DND-41 (cell line): ENCODE data around the gene ZNF71.

Source experiments
- ATAC-seq: fragments of 200-7000 bp; cut with Tn5 transposase; 3 replicates; pipeline ENCODE4 v1.9.1; 2021; ENCODE audit warnings: low read depth; ENCODE audit not compliant: insufficient read depth
- DNase-seq: peaks from one replicate; pipeline ENCODE4 v3.0.0-alpha.2; 2020
- H2AFZ ChIP-seq: 2 replicates; pipeline ENCODE4 v1.6.0; 2012; ENCODE audit warnings: low read depth, low read length
- H3K27ac ChIP-seq: 2 replicates; pipeline ENCODE4 v1.5.1; 2012; ENCODE audit warnings: low read length, inconsistent platforms
- H3K27me3 ChIP-seq: fragments of 200-600 bp; sonication (generic); 2 replicates; pipeline ENCODE4 v1.6.0; 2012; ENCODE audit warnings: low read length, mild to moderate bottlenecking, inconsistent platforms; ENCODE audit not compliant: insufficient read depth, poor library complexity
- H3K36me3 ChIP-seq: 2 replicates; pipeline ENCODE4 v1.5.1; 2012; ENCODE audit warnings: low read length, inconsistent platforms; ENCODE audit not compliant: insufficient read depth
- H3K4me1 ChIP-seq: 2 replicates; pipeline ENCODE4 v1.5.1; 2012; ENCODE audit warnings: mild to moderate bottlenecking, low read length; ENCODE audit not compliant: insufficient read depth
- H3K4me2 ChIP-seq: 2 replicates; pipeline ENCODE4 v1.6.0; 2012; ENCODE audit warnings: mild to moderate bottlenecking, moderate library complexity, low read length, inconsistent platforms; ENCODE audit not compliant: insufficient read depth
- H3K4me3 ChIP-seq, 2 experiments: fragments of 200-600 bp in 1 of 2; shearing (Covaris generic) in 1 of 2; 2 replicates each; pipeline ENCODE4 v1.5.1; 2012 to 2016; ENCODE audit warnings: inconsistent platforms in 2 of 2, low read length in 2 of 2, mild to moderate bottlenecking in 2 of 2, low read depth in 1 of 2, moderate library complexity in 1 of 2
- H3K79me2 ChIP-seq: 2 replicates; pipeline ENCODE4 v1.6.0; 2012; ENCODE audit warnings: low read length, inconsistent platforms; ENCODE audit not compliant: insufficient read depth
- H3K9ac ChIP-seq: 2 replicates; pipeline ENCODE4 v1.6.0; 2012; ENCODE audit warnings: low read depth, mild to moderate bottlenecking, inconsistent platforms, low read length, moderate library complexity
- H3K9me3 ChIP-seq: 2 replicates; pipeline ENCODE4 v1.5.1; 2012; ENCODE audit warnings: low read length, moderate library complexity, mild to moderate bottlenecking, inconsistent platforms; ENCODE audit not compliant: insufficient read depth, severe bottlenecking
- H4K20me1 ChIP-seq: 2 replicates; pipeline ENCODE4 v1.6.0; 2012; ENCODE audit warnings: low read length; ENCODE audit not compliant: insufficient read depth
- EZH2 ChIP-seq: IDR thresholded peaks from 3 replicates; pipeline ENCODE4 v1.6.1; 2012; ENCODE audit warnings: borderline replicate concordance, low read depth, mild to moderate bottlenecking, moderate library complexity, low read length, inconsistent platforms; ENCODE audit not compliant: severe bottlenecking
- TF ChIP-seq, protein P1 (sequence below): IDR thresholded peaks from 2 replicates; pipeline ENCODE4 v1.5.1; 2012; ENCODE audit warnings: borderline replicate concordance, low read length, moderate library complexity, mild to moderate bottlenecking; ENCODE audit not compliant: poor library complexity, severe bottlenecking; ENCODE audit errors: extremely low read depth

ZNF71 gene

DNA sequence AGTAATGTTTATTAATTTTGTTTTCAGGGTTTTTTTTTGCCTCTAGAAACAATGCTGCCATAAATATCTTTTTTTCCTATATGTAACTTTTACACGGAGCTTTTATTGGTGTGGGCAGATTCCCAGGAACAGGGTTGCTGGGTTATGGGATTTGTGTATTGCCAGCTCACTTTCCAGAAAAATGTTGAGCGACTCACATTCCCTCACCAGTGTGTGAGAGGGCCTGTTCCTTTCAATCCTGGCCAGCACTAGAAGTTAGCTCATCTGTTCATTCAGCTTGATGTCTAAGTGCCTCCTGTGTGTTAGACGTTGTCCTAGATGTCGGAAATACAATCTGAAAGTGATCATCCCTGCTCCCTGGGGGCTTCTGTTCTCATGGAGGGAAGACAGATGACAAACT lies 2.6 kb downstream of the ZNF71 start:
- H3K27ac ChIP-seq: no peak overlapping the region

DNA sequence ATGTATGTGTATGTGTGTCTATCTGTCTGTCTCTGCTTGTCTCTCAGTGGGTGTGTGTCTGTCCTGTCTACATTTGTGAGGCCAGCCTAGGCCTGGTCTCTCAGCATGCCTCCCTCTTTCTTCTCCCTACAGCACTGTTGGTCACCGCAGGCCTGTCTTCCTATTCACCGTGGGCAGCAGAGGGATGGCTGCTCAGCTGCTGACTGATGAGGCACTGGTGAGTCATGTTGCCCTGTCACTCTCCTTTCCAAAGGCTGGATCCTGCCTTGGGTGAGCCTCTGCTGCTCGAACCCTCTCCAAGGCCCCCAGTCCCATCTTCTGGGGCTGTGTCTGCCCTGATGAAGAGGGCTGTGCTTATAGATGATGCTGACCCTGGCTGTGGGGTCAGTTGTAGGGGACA lies 6.3 kb downstream of the ZNF71 start:
- Histone ChIP-seq H2AFZ (no peak overlapping the region), H3K27ac (no peak overlapping the region), H4K20me1 (peaks cover 1% of the 10 kb centered on the region; the same call in 1 of the 2 replicates), H3K4me3 (no peak overlapping the region), H3K4me1 (peaks cover 8% of the 10 kb centered on the region), H3K9ac (no peak overlapping the region), H3K9me3 (peaks cover 24% of the 10 kb centered on the region), H3K36me3 (peaks cover 52% of the 10 kb centered on the region), H3K4me2 (no peak overlapping the region), H3K79me2 (peaks cover 90% of the 10 kb centered on the region), H3K27me3 (no peaks in the 10 kb centered on the region)
- no peak for ATAC-seq
- DNase-seq: no peak
- no peak for TF ChIP-seq EZH2

More for the DNA sequence above, 2.6 kb downstream of the ZNF71 start:
- Histone ChIP-seq H4K20me1 (peaks cover 4% of the 10 kb centered on the region; the same call in 1 of the 2 replicates), H3K79me2 (peaks cover 67% of the 10 kb centered on the region), H2AFZ (no peak overlapping the region), H3K9me3 (peaks cover 3% of the 10 kb centered on the region), H3K4me1 (peaks cover 24% of the 10 kb centered on the region), H3K4me3 (no peak overlapping the region), H3K9ac (no peak overlapping the region), H3K27me3 (no peaks in the 10 kb centered on the region), H3K36me3 (peaks cover 37% of the 10 kb centered on the region), H3K4me2 (no peak overlapping the region)
- DNase-seq (no peak), ATAC-seq (no peak)
- TF ChIP-seq, protein P1, sequence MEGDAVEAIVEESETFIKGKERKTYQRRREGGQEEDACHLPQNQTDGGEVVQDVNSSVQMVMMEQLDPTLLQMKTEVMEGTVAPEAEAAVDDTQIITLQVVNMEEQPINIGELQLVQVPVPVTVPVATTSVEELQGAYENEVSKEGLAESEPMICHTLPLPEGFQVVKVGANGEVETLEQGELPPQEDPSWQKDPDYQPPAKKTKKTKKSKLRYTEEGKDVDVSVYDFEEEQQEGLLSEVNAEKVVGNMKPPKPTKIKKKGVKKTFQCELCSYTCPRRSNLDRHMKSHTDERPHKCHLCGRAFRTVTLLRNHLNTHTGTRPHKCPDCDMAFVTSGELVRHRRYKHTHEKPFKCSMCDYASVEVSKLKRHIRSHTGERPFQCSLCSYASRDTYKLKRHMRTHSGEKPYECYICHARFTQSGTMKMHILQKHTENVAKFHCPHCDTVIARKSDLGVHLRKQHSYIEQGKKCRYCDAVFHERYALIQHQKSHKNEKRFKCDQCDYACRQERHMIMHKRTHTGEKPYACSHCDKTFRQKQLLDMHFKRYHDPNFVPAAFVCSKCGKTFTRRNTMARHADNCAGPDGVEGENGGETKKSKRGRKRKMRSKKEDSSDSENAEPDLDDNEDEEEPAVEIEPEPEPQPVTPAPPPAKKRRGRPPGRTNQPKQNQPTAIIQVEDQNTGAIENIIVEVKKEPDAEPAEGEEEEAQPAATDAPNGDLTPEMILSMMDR: no peak
- no peak for TF ChIP-seq EZH2

DNA sequence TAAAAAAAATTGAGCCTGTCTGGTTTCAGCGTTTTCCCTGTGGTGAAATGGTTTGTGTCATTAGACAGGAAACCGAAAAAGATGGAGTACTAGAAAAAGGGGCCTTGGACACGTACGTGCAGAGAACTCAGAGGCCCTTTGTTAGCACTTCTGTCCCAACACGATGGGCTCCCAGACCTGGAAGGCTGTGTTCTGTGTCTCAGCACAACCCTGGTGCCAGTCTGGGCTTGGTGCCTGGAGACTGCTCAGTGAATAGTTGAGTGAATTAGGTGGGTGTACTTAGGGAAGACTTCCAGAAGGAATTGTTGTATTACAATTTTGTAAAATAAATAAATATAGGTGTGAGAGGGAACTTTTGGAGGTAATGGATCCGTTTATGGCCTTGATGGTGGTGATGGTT lies 8.7 kb downstream of the ZNF71 start:
- Histone ChIP-seq H3K9ac (no peak overlapping the region), H3K4me2 (no peak overlapping the region), H3K36me3 (peaks cover 43% of the 10 kb centered on the region), H4K20me1 (no peaks in the 10 kb centered on the region; the same call in 1 of the 2 replicates), H3K27me3 (no peaks in the 10 kb centered on the region), H3K4me3 (no peak overlapping the region), H3K27ac (no peak overlapping the region), H3K4me1 (no peaks in the 10 kb centered on the region), H2AFZ (no peak overlapping the region), H3K79me2 (peaks cover 86% of the 10 kb centered on the region), H3K9me3 (peaks cover 25% of the 10 kb centered on the region)
- no peak for TF ChIP-seq EZH2
- TF ChIP-seq, protein P1: no peak
- DNase-seq (no peak), ATAC-seq (no peak)

DNA sequence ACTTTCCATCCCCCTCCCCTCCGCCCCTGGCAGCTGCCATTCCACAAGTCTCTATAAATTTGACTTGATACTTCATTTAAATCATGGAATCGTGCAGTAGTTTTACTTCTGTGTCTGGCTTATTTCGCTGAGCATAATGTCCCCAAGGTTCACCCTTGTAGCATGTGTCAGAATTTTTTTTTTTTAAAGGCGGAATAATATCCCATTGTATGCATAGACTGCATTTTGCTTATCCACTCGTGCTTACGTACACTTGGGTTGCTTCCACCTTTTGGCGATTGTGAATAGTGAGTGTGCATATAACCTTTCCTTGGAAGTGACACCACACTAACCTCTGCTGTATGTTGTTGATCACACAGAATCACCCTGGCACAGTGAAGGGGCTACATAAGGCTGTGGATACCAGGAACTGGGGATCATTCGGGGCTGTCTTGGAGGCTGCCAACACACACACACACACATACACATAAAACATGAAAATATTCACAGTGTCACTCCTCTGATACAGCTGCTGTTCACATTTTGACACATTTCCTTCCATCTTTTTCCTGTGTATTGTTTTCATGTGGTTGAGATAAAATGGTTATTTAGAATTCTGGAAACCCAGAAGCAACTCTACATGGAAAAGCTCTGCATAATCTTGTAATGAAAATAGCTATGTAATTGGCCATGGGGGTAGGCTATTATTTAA lies 13.3 kb downstream of the ZNF71 start:
- no peaks in the 10 kb centered on the region for H3K27me3 ChIP-seq
- H3K9me3 ChIP-seq: peaks cover 28% of the 10 kb centered on the region
- H3K9ac ChIP-seq: no peak overlapping the region
- no peak for DNase-seq
- no peak overlapping the region for H3K4me3 ChIP-seq
- ATAC-seq: no peak
- peaks cover 91% of the 10 kb centered on the region for H3K79me2 ChIP-seq
- H3K4me2 ChIP-seq: no peak overlapping the region
- peaks cover 48% of the 10 kb centered on the region for H3K36me3 ChIP-seq
- no peak overlapping the region for H2AFZ ChIP-seq
- no peaks in the 10 kb centered on the region for H4K20me1 ChIP-seq
- TF ChIP-seq, protein P1: no peak
- TF ChIP-seq EZH2: no peak
- H3K27ac ChIP-seq: no peak overlapping the region
- no peaks in the 10 kb centered on the region for H3K4me1 ChIP-seq
